Measurements from ENCODE around the gene ANKRD34A. TPM values are rescaled to one million over a fixed set of nuclear protein-coding genes. Genes with fewer than 3 reads are reported as not detected.
A peak's percentile ranks its signal among the peaks of the same experiment; 100 is the strongest.
"Not testable (repeated sequence)": the region's sequence is repeated elsewhere in the genome, so short reads cannot be mapped to it uniquely, and the experiment has no call there.

The ANKRD34A gene
- total and polyA plus RNA-seq, 3 donors from 2014 or later, result 0.31 to 0.51 (median 0.43) TPM

GRCh38 chr1:145942871-145943270 is 21.5 kb downstream of the ANKRD34A start:
- Histone ChIP-seq H3K9me3 (no peaks in the 10 kb centered on the region), H3K27me3 (no peaks in the 10 kb centered on the region), H3K4me3 (no peak overlapping the region), H3K4me1 (no peaks in the 10 kb centered on the region), H3K27ac (no peak overlapping the region), H3K36me3 (ENCODE audit: low read depth, missing control alignments) (no peaks in the 10 kb centered on the region)
- no peak for TF ChIP-seq POLR2A (IDR thresholded peaks at IDR 0.05)
- TF ChIP-seq, protein P1, sequence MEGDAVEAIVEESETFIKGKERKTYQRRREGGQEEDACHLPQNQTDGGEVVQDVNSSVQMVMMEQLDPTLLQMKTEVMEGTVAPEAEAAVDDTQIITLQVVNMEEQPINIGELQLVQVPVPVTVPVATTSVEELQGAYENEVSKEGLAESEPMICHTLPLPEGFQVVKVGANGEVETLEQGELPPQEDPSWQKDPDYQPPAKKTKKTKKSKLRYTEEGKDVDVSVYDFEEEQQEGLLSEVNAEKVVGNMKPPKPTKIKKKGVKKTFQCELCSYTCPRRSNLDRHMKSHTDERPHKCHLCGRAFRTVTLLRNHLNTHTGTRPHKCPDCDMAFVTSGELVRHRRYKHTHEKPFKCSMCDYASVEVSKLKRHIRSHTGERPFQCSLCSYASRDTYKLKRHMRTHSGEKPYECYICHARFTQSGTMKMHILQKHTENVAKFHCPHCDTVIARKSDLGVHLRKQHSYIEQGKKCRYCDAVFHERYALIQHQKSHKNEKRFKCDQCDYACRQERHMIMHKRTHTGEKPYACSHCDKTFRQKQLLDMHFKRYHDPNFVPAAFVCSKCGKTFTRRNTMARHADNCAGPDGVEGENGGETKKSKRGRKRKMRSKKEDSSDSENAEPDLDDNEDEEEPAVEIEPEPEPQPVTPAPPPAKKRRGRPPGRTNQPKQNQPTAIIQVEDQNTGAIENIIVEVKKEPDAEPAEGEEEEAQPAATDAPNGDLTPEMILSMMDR (IDR thresholded peaks at IDR 0.05), result no peak
- WGBS, 2 donors, result 78 to 82% methylated on average over 6 of the region's 6 CpGs
- DNase-seq, result no peak
- intact Hi-C loops (cut with DNase I; ENCODE audit: low total_unique reads), result no loop called here

DNA sequence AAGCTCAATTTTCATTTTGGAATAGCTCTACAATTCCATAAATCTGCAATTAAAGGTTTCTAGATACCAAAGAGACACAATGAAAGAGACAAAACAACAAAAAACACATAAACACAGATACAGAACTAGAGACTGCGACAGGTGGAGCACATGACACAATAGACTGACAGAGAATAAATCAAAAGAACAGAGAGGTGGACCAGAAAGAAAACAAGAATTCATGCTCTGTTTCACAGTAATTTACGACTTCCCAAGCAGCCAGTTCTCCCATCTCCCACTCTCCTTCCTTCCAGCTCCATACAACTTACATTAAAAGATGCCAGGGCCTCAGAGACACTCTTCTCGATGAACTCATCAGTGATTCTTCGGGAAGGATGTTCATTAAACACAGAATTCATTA is 22.0 kb downstream of the ANKRD34A start:
- no peaks in the 10 kb centered on the region for H3K4me1 ChIP-seq
- intact Hi-C loops (cut with DNase I; ENCODE audit: low total_unique reads), result no loop called here
- 69 to 71% methylated on average over 4 of the region's 4 CpGs for WGBS, 2 donors
- no peak overlapping the region for H3K27ac ChIP-seq
- no peak overlapping the region for H3K4me3 ChIP-seq
- TF ChIP-seq POLR2A (IDR thresholded peaks at IDR 0.05), result no peak
- TF ChIP-seq, protein P1 (IDR thresholded peaks at IDR 0.05), result no peak
- no peaks in the 10 kb centered on the region for H3K36me3 ChIP-seq (ENCODE audit: low read depth, missing control alignments)
- no peaks in the 10 kb centered on the region for H3K9me3 ChIP-seq
- no peaks in the 10 kb centered on the region for H3K27me3 ChIP-seq
- no peak for DNase-seq

- Histone ChIP-seq H3K9me3 (no peaks in the 10 kb centered on the region), H3K27me3 (no peaks in the 10 kb centered on the region), H3K36me3 (ENCODE audit: low read depth, missing control alignments) (no peaks in the 10 kb centered on the region), H3K4me3 (no peak overlapping the region), H3K27ac (no peak overlapping the region), H3K4me1 (no peaks in the 10 kb centered on the region)
- DNase-seq, result no peak
- TF ChIP-seq, protein P1 (IDR thresholded peaks at IDR 0.05), result no peak
- TF ChIP-seq POLR2A (IDR thresholded peaks at IDR 0.05), result no peak
- intact Hi-C loops (cut with DNase I; ENCODE audit: low total_unique reads), result no loop called here
- 83 to 100% methylated on average over 1 of the region's 1 CpG for WGBS, 2 donors
These were observed 26.9 kb downstream of the ANKRD34A start for GRCh38 chr1:145937436-145937835.

GRCh38 chr1:145936247-145936646 is 28.1 kb downstream of the ANKRD34A start:
- intact Hi-C loops (cut with DNase I; ENCODE audit: low total_unique reads), result no loop called here
- DNase-seq, result no peak
- Histone ChIP-seq H3K9me3 (no peaks in the 10 kb centered on the region), H3K36me3 (ENCODE audit: low read depth, missing control alignments) (no peaks in the 10 kb centered on the region), H3K4me3 (no peak overlapping the region), H3K27me3 (no peaks in the 10 kb centered on the region), H3K27ac (peak overlapping the region in 1 of 2 donors; percentile 24), H3K4me1 (no peaks in the 10 kb centered on the region)
- WGBS, 2 donors, result 50 to 79% methylated on average over 7 to 8 of the region's 8 CpGs
- TF ChIP-seq, protein P1 (IDR thresholded peaks at IDR 0.05), result no peak
- no peak for TF ChIP-seq POLR2A (IDR thresholded peaks at IDR 0.05)

DNA sequence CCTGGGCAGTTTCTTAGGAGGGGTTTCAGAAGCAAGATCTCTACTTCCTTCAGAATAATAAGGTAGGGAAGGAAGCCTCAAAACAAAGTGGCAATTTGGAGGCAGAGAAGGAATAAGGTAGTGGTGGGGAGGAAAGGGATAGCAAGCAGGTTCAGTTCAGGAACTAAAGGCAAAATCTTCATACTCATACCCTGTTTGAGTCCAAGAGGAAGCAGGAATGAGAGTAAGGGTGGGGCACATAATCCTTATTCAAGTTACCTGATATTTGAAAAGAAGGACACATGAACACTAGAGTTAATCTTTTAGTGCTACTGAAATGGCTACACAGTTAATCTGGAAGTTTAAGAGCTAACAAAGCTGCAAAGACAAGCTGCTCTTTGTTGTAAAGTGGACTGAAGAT is 28.7 kb downstream of the ANKRD34A start:
- Histone ChIP-seq H3K9me3 (no peaks in the 10 kb centered on the region), H3K27ac (no peak overlapping the region), H3K4me1 (no peaks in the 10 kb centered on the region), H3K36me3 (ENCODE audit: low read depth, missing control alignments) (no peaks in the 10 kb centered on the region), H3K27me3 (no peaks in the 10 kb centered on the region), H3K4me3 (no peak overlapping the region)
- DNase-seq, result no peak
- TF ChIP-seq, protein P1 (IDR thresholded peaks at IDR 0.05), result no peak
- no peak for TF ChIP-seq POLR2A (IDR thresholded peaks at IDR 0.05)
- intact Hi-C loops (cut with DNase I; ENCODE audit: low total_unique reads), result no loop called here

- H3K4me1 ChIP-seq; H3K36me3 ChIP-seq (ENCODE audit: low read depth, missing control alignments); H3K9me3 ChIP-seq; intact Hi-C loops (cut with DNase I; ENCODE audit: low total_unique reads); H3K4me3 ChIP-seq; H3K27me3 ChIP-seq; DNase-seq; H3K27ac ChIP-seq: not testable (repeated sequence)
- 56 to 62% methylated on average over 4 to 9 of the region's 9 CpGs for WGBS, 2 donors
These were observed 31.8 kb downstream of the ANKRD34A start for GRCh38 chr1:145932522-145933009.
